Cardiac septum (tissue), 1 donor: ENCODE results near the gene SIGLECL1. TPM values are rescaled to one million over a fixed set of nuclear protein-coding genes. Genes with fewer than 3 reads are reported as not detected.

Experiments used
- DNase-seq: peaks from one replicate; pipeline ENCODE4 v3.0.0-alpha.2; 2020; ENCODE audit warnings: low spot score
- intact Hi-C: fragments of 100-400 bp; cut with DNase I; formaldehyde crosslinking; loops from one replicate; pipeline ENCODE4 v1.14.0; 2022
- microRNA-seq: library from miRNA; unstranded; fragments of <30 nt; microRNA quantifications from one replicate; pipeline ENCODE4 v1.2.0, GENCODE V29; 2020
- total RNA-seq: library from RNA; stranded (reverse); fragmentation: NEBNext Ultra II Directional; extraction: Animal tissue kit (Norgen Biotek cat#: 25700); gene quantifications from one replicate; pipeline ENCODE4 v1.2.1, GENCODE V29; 2021
- donor health status: DM: no; HTN: no; CAD: no.

Gene SIGLECL1
- total RNA-seq, 1 donor from 2014 or later = not detected

DNA sequence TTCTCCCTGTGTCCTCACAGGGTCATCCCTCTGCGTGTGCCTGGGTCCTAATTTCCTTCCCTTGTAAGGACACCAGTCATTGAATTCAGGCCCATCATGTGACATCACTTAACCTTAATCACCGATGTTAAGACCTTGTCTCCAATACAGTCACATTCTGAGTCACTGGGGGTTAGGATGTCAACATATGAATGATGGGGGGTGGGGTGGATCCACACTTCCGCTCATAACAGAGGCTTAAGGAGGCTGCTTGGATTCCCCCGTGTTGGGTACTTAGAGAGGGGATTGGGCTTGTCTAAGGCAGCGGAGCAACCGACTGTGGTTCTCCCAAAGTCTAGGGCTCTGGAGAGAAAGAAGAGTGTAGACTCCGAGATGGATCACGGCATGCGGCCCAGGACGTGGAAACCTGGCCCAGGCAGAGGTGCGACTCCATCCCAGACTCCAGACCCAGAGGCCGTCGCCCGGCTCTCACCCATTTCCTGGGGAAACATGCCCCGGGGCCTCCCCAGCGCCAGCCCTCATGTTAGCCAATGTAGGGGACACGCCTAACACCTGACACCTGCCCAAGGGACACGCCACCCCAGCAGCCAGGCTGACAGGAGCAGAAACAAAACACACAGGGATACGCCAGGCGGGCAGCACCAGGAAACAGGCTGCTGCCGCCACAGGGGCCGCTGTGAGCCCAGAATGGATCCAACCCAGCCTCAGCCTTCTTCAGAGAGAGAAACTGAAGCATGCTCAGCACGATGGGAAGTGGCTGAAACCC lies 43.5 kb downstream of the SIGLECL1 start:
- no peak for DNase-seq
- intact Hi-C loops = no loop called here

DNA sequence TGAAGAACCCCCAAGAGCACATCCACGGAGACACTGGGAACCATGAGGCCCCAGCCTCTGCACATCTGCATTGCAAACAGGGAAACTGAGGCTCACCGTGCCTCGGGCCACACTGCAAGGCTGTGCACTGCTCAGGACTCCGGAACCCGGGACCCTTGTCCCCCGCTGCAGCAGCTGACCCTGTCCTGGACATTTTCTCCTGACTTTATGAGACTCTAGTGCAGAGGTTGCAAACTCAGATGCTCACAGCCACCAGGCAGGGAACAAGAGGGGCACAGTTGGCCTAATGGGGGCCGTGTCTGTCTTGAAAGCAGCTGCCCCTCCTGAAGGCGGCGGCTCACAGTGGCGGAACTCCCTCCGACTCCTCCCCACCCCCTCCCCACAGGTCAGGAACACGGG lies 44.1 kb downstream of the SIGLECL1 start:
- DNase-seq = no peak
- intact Hi-C loops = no loop called here

DNA sequence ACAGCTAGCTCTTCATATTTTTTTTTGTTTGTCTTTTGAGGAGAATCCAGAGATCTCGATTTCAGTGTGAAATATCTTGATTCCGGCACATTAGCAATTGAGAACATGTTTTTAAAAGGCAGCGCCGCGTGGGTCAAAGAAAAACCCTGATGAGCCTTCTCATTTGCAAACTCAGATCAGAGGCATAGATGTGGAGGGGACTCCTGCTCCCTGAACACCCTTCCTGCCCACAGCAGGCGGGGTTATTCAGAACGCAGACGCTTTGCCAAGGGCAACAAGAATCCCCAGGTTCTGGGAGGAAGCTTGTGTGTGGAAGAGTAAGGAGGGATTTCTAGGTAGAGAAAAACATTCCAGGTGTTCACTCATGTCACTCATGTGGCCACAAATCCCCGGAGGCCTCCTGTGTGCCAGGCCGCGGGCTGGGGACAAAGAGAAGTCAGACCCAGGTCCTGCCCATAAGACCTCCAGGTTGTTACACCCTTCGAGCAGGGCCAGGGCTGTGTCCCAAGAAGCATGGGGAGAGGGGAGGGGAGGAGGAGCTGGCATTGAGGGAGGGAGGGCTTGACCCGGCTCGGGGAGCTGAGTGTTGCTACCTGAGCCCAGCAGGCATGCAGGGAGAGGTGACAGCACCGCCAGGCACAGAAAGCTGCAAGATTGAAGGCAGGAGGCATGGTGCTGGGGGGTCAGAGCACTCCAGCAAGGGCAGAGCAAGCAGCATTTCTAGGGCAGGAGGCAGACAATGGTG lies 44.7 kb downstream of the SIGLECL1 start:
- intact Hi-C loops = no loop called here
- no peak for DNase-seq

DNA sequence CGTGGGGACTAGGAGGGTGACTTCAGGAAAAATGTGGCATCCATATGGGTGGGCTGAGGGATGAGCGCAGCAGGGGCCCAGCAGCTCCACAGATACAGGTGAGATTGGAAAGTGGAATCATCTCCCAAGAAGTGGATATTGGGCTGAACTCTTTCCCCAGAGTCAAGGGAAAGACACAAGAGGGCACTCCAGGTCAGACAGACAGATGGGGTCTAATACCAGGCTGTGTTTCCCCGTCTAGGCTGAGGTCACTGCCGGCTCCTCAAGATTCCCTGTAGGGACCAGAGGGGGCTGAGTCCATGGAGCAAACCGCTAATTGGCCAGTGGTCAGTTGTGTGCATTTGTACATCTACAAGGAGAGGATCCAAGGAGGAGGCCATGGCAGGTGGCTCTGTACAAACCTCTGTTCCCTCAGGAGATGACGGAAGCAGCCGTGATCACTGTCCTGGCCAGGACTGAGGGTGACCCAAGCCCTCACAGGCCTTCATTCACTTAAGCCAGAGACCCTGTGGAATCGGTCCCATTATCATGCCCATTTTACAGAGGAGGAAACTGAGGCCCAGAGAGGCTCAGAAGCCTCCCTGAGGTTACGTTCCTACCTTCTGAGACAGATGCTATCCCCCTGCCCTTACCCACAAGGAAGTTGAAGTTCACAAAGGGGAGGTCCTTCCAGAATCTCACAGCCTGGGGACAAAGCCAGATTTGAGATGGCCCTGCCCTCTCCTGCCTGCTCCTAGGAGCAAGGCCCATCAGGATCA lies 45.6 kb downstream of the SIGLECL1 start:
- no peak for DNase-seq
- intact Hi-C loops = no loop called here

DNA sequence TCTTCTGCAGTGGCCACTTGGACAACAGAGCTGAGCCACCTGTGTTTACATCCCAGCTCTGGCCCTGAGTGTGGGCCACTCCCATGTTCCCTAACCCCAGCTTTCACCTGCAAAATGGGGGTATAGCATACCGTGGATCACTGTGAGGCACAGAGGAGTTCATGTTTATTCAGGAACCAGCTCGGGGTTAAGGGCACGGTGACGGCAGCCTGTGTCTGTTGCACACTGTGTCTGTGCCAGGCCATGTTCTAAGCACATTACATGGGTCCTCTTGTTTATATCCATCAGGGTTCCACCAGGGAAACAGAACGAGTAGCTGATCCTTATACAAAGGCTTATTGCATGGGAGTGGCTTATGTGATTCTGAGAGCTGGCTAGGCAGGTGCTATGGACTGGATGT lies 46.5 kb downstream of the SIGLECL1 start:
- intact Hi-C loops = no loop called here
- no peak for DNase-seq

DNA sequence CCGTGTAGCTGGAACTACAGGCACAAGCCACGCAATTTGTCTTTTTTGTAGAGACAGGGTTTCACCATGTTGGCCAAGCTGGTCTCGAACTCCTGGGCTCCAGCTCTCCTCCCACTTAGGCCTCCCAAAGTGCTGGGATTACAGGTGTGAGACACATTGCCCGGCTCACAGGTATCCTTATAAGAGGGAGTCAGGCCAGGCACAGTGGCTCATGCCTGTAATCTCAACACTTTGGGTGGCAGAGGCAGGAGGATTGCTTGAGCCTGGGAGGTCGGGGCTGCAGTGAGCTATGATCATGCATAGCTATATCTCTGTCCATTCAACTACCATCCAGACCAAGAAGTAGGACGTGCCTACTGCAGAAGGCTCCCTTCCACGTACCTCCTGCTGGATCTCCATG lies 50.4 kb downstream of the SIGLECL1 start:
- DNase-seq = no peak
- intact Hi-C loops = no loop called here

DNA sequence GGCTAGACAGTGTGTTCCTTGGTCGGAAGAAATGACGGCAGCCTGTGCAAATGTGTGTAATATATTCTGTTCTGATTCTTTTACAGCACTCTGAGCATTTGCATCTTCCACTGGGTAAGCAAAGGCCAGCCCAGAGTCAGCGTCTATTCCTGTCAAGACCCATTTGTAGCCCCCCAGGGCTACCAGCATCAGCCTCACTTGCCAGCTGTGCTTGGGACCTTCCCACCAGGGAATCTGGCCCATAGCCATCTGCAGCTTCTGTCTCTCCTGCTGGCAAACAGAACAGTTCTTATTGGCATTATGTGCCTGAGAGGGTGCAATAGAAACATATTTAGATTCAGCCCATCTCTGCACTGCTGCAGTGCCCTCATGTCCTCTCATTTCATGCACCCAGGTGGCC lies 54.6 kb downstream of the SIGLECL1 start:
- no peak for DNase-seq
- intact Hi-C loops = no loop called here

DNA sequence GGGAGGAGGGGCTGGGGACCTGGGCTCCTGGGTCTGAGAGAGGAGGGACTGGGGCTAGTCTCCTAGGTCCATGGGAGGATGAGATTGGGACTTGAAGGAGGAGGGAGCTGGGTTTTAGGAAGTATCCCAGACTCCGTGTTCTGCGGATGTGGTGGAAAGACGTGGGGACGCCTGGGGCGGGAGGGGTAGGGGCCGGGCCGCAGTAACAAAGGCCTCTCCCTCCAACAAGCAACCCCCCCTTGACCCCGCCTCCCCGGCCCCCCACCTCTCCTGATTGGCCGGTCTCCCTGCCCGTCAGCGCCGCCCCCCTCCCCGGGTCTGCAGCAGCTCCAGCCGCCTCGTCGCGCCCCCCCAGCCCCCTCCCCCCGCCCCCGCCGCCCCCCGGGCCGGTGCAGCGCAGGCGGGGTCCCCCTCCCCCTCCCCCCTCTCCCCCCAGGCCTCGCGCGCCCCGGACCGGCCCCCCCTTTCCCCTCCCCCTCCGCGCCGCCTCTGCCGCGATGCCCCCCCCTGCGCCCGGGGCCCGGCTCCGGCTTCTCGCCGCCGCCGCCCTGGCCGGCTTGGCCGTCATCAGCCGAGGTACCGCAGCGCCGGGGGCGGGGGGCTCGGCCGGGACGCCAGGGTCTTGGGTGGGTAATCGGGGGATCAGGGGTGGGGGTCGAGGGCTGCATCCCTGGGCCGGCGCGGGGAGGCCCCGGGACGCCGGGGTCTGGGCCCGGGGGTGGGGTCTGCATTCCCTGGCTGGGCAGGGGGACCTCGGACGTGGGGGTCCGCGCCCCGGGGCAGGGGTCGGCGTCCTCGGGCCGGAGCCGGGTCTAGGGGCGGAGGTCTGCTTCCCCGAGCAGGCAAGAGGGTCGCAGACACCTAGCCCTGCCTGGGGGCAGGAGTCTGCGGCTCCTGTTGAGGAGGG lies 60.7 kb downstream of the SIGLECL1 start, which contains the start of gene IGLON5:
TSS of gene IGLON5 (plus strand) at position 294 of the 907 bp plus-strand sequence. CDS start at position 498, 204 bp downstream.
- no peak for DNase-seq
- intact Hi-C loops = no loop called here

DNA sequence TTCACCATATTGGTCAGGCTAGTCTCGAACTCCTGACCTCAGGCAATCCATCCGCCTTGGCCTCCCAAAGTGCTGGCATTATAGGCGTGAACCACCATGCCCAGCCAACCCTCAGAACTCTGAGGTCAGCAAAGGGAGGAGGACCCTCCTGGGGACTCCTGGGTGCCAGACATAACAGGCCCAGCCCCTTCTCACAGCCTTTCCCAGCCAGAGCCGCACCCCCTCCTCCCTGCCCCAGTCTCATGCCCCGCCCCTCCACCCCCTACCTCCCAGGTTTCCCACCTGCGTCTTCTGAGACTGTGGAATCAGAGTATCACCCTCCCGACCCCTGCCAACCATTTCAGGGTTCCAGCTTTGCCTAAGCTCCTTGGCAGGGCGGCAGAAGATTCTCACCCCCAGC lies 65.8 kb downstream of the SIGLECL1 start:
- intact Hi-C loops = no loop called here
- DNase-seq = no peak

DNA sequence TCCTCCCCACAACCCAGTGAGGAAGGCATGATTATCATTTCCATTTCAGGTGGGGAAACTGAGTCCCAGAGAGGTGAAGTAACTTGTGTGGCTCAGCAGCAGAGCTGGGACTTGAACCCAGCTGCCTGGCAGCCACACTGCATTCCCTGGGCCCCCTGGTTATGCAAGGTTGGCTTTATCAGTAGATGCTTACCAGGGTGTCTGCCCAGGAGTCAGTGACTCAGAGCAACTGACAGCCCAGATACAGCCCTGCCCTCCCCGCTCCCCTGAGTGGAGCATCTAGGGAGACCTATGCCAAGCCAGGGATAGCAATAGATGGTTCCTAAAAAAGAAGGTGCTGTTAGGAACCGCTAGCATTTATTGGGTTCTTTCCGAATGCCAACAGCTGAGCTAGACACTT lies 66.5 kb downstream of the SIGLECL1 start:
- DNase-seq = no peak
- intact Hi-C loops = no loop called here

DNA sequence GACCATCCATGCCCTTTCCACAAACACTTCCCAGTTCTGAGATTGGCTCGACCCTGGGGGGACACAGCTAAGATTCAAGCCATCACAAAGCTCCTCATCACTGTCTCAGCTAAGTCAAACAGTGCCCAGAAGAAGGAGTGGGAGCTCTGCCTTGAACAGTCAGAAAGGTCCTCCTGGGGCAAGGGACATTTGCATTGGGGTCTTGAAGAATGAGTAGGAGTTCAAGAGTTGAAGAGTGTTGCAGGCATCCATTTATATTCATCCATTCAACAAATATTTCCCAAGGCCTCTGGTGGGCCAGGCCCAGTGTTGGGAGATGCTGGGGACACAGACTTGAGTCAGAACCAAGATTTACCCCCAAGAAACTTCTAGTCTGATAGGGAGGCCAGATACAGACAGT lies 67.1 kb downstream of the SIGLECL1 start:
- intact Hi-C loops = no loop called here
- no peak for DNase-seq

Small RNA genes lying within 50 kb of the gene (microRNA-seq; reads per million reads assigned to microRNA genes)
- not detected for gene MIR8074

Other genes starting within 250 kb of the SIGLECL1 start
- gene KLK8, start 249.5 kb upstream of the SIGLECL1 start, total RNA-seq = not detected
- gene KLK10, start 231.4 kb upstream of the SIGLECL1 start, total RNA-seq = not detected
- gene KLK11, start 224.5 kb upstream of the SIGLECL1 start, total RNA-seq = not detected
- not detected for gene KLK12, start 216.1 kb upstream of the SIGLECL1 start, total RNA-seq
- gene KLK13, start 186.0 kb upstream of the SIGLECL1 start, total RNA-seq = not detected
- gene KLK14, start 168.2 kb upstream of the SIGLECL1 start, total RNA-seq = 0.32 TPM
- gene CTU1, start 142.7 kb upstream of the SIGLECL1 start, total RNA-seq = 4.2 TPM
- gene SIGLEC9, start 126.2 kb upstream of the SIGLECL1 start, total RNA-seq = 1.4 TPM
- 0.70 TPM for gene SIGLEC7, start 108.8 kb upstream of the SIGLECL1 start, total RNA-seq
- gene CD33, start 26.0 kb upstream of the SIGLECL1 start, total RNA-seq = 1.4 TPM
- gene IGLON5, start 60.6 kb downstream of the SIGLECL1 start, total RNA-seq = not detected
- gene VSIG10L, start 91.1 kb downstream of the SIGLECL1 start, total RNA-seq = 0.86 TPM
- gene ETFB, start 115.3 kb downstream of the SIGLECL1 start, total RNA-seq = 180 TPM
- 1.0 TPM for gene CLDND2, start 117.9 kb downstream of the SIGLECL1 start, total RNA-seq
- 3.6 TPM for gene NKG7, start 121.6 kb downstream of the SIGLECL1 start, total RNA-seq
- not detected for gene LIM2, start 136.9 kb downstream of the SIGLECL1 start, total RNA-seq
- gene C19orf84, start 139.5 kb downstream of the SIGLECL1 start, total RNA-seq = not detected
- 0.30 TPM for gene SIGLEC10, start 166.6 kb downstream of the SIGLECL1 start, total RNA-seq
- gene SIGLEC8, start 207.4 kb downstream of the SIGLECL1 start, total RNA-seq = not detected
- gene CEACAM18, start 227.5 kb downstream of the SIGLECL1 start, total RNA-seq = not detected